ENCODE data around the gene KLHL15.
"Not testable (repeated sequence)": the region's sequence is repeated elsewhere in the genome, so short reads cannot be mapped to it uniquely, and the experiment has no call there.

Gene KLHL15, protein sequence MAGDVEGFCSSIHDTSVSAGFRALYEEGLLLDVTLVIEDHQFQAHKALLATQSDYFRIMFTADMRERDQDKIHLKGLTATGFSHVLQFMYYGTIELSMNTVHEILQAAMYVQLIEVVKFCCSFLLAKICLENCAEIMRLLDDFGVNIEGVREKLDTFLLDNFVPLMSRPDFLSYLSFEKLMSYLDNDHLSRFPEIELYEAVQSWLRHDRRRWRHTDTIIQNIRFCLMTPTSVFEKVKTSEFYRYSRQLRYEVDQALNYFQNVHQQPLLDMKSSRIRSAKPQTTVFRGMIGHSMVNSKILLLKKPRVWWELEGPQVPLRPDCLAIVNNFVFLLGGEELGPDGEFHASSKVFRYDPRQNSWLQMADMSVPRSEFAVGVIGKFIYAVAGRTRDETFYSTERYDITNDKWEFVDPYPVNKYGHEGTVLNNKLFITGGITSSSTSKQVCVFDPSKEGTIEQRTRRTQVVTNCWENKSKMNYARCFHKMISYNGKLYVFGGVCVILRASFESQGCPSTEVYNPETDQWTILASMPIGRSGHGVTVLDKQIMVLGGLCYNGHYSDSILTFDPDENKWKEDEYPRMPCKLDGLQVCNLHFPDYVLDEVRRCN

DNA sequence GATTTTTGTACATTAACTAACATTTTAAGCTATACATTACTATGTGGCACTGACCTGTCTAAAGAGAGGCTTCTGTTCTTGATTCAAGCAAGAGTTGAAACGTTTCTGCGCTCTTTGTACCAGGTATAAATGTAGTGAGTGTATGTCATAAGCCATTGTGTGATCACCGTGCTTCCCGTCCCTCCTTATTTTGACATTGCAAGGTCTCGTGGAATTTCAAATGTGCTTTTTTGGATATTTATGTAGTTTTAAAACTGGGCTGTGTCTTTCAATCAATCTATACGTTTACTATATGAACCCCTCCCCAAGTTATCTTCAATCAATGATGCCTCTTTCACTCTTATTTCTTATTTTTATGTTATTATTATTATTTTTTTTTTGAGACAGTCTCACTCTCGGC lies at the start of gene KLHL15:
Gene KLHL15 (minus strand): TSS at position 101 of the 400 bp plus-strand sequence. CDS start 20,493 bp downstream, outside the sequence.
- DNase-seq, result no peak

DNA sequence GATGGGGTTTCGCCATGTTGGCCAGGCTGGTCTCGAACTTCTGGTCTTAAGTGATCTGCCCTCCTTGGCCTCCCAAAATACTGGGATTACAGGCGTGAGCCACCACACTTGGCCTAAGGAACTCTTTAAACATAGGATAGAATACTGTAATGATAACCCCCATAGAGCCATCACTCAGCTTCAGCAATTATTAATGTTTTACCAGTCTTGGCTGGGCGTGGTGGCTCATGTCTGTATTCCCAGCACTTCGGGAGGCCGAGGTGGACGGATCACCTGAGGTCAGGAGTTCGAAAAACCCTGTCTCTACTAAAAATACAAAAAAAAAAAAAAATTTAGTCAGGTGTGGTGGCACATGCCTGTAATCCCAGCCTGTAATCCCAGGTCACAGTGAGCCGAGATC lies 42.9 kb upstream of the KLHL15 start:
- no peak for DNase-seq

DNA sequence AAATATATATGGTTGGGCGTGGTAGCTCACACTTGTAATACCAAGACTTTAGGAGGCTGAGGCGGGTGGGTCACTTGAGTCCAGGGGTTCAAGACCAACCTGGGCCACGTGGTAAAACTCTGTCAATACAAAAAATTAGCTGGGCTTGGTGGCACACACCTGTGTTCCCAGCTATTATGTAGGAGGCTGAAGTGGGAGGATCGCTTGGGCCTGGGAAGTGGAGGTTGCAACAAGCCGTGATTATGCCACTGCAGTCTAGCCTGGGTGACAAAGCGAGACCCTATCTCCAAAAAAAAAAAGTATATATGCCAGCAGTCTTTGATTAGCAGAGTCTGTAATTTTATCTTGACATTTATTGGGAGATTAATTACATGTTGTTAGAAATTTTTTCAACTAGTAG lies 36.5 kb upstream of the KLHL15 start:
- no peak for DNase-seq

- no peak for DNase-seq
These were observed 28.0 kb upstream of the KLHL15 start for GRCh38 chrX:24055043-24055356.

GRCh38 chrX:24054182-24055042 lies 27.4 kb upstream of the KLHL15 start, which contains the start of gene EIF2S3:
Gene EIF2S3 (plus strand): TSS chrX:24054956. CDS start chrX:24054969, 13 bp downstream.
- DNase-seq, result peak; percentile 4

GRCh38 chrX:24050522-24051318 lies 23.7 kb upstream of the KLHL15 start:
- not testable (repeated sequence) for DNase-seq

- DNase-seq, result not testable (repeated sequence)
These were observed 22.7 kb upstream of the KLHL15 start for GRCh38 chrX:24049643-24050042.

GRCh38 chrX:24046060-24046459 lies 19.1 kb upstream of the KLHL15 start:
- DNase-seq, result not testable (repeated sequence)

- no peak for DNase-seq
These were observed 10.7 kb upstream of the KLHL15 start for GRCh38 chrX:24037729-24038128.

GRCh38 chrX:24034485-24034884 lies 7.5 kb upstream of the KLHL15 start:
- DNase-seq, result no peak

GRCh38 chrX:24030597-24030996 lies 3.6 kb upstream of the KLHL15 start:
- no peak for DNase-seq

DNA sequence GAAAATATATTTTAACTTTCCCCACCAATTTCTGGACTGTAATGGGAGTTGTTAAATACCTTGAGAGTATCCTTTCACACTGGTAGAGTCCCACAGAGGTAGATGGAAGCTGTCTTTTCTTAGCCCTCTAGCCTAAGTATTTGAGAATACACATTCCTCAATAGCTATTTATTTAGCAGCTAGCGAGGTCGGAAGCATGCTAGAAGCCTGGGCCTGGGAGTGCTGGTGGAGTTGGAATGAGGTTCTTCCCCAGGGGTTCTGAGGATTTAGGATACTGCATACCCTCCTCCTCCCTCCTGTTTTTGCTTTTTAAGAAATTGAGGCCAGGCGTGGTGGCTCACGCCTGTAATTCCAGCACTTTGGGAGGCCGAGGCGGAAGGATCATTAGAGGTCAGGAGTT lies 999 bp upstream of the KLHL15 start:
- no peak for DNase-seq

DNA sequence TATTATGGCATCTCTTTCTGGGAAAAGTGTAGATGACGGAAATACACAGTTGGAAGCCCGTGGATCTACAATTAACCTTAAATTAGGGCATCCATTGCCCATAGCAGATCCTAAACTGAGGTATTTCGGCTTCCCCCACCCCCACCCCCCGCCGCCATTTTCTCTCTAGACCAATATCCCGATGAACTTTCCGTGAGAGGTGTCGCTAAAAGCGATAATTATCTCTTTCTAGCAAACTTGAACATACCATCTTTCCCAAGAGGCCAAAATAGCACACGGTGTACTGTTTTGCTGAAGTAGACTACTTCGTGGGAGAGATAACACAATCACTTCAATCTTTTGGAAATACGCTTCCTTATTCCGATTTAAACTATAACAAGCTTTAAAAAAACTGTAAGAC lies 554 bp downstream of the KLHL15 start:
- DNase-seq, result no peak

DNA sequence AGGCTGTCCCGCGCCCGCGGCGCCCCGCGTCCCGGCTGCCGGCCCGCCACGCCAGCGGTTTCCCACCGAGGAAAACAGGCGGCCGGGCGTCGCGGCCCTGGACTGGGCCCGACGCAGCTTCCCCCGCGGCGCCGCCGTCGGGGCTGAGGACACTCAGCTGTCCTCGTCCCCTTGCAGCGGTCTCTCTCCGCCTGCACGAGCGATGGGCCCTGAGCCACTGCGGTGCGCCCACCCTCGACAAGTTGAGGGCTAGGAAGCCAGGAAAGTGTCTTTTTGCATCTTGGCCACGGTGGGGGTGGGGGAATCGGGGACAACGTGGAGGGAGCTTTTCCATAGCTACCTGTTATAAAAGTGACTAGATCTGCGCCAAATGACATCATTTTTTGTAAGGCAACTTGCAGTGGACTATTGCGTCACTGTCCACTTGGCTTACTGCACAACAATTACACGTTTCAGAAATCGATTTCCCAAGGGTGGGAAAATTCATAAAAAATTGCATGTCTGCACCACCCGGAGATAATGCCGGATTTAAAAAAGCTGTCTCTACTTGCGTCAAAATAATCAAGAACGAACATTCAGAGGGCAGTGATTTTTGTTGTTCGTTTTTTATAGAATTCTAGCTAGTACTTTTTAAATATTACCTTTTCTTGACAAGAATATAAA lies 1.1 kb downstream of the KLHL15 start:
- no peak for DNase-seq

- no peak for DNase-seq
These were observed 1.9 kb downstream of the KLHL15 start for GRCh38 chrX:24024819-24025740.

- DNase-seq, result no peak
These were observed 2.9 kb downstream of the KLHL15 start for GRCh38 chrX:24023972-24024669.

DNA sequence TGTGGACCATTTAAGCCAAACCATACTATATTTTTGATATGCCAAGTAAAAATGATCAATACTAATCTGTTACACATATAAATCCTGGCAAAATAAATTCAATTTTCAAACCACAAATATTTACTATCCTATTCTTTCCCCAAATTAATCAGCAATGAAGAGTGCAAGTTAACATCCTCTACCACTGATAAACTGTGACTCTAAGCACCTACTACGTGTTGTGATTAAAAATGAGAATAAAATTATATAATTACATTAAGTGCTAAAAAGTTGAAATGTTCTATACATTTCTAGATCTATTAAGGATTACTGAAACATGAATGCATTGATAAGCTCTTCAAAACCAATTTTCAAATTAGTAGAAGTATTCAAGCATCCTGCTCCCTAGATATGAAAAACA lies 3.4 kb downstream of the KLHL15 start:
- DNase-seq, result no peak

- DNase-seq, result no peak
These were observed 6.6 kb downstream of the KLHL15 start for GRCh38 chrX:24020306-24020876.

DNA sequence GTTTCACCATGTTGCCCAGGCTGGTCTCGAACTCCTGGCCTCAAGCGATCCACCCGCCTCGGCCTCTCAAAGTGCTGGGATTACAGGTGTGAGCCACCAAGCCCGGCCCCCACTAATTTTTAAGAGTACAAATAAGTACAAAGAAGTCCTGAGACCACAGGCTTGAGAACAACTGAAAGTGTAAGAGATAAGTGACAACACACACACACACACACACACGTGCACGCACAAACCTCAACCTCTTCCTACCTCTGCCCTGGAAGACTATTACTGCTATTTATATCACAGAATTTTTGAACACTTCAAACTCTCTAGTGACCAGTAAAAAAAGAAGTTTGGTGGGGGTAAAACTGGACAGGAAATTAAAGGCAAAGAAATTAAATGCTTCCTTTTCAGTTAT lies 7.5 kb downstream of the KLHL15 start:
- DNase-seq, result no peak

GRCh38 chrX:24018809-24019208 lies 8.2 kb downstream of the KLHL15 start:
- no peak for DNase-seq
